Testis (tissue), 3 donors: Measurements from ENCODE around the gene TCERG1L. TPM values are rescaled to one million over a fixed set of nuclear protein-coding genes. Genes with fewer than 3 reads are reported as not detected.

Experiments
- DNase-seq: peaks from one replicate; pipeline ENCODE4 v3.0.0-alpha.2; 2019
- H3K27ac ChIP-seq, 2 donors: fragments of 200-600 bp; sonication (generic); one replicate each; pipeline ENCODE4 v1.5.1; 2019
- H3K27me3 ChIP-seq: fragments of 200-600 bp; sonication (generic); one replicate; pipeline ENCODE4 v1.5.1; 2019
- H3K36me3 ChIP-seq: fragments of 200-600 bp; sonication (generic); one replicate; pipeline ENCODE4 v1.5.1; 2017; ENCODE audit warnings: low read depth; ENCODE audit errors: missing control alignments
- H3K4me1 ChIP-seq: fragments of 200-600 bp; sonication (generic); one replicate; pipeline ENCODE4 v1.5.1; 2019
- H3K4me3 ChIP-seq, 2 donors: fragments of 200-600 bp; sonication (generic); one replicate each; pipeline ENCODE4 v1.5.1; 2017 to 2019
- H3K9me3 ChIP-seq: fragments of 200-600 bp; sonication (generic); one replicate; pipeline ENCODE4 v1.5.1; 2017
- POLR2A ChIP-seq: fragments of 450-650 bp; IDR thresholded peaks from one replicate; pipeline ENCODE4 v1.6.1; 2017; ENCODE audit warnings: antibody characterized with exemption, mild to moderate bottlenecking, moderate library complexity
- WGBS, 2 donors: methylation state at CpG; one replicate each; pipeline ENCODE4 v1.1.5; 2018; 5-methylcytosine and 5-hydroxymethylcytosine counted together
- intact Hi-C: fragments of 100-400 bp; cut with DNase I; formaldehyde crosslinking; loops from one replicate; pipeline ENCODE4 v1.15.1; 2023; ENCODE audit warnings: low total_unique reads
- polyA plus RNA-seq: library from polyadenylated mRNA; stranded (reverse); fragments of 350-450 nt; fragmentation: Illumina TruSeq; extraction: RNeasy Lipid Tissue Mini Kit (QIAGEN cat#74804); gene quantifications from one replicate; pipeline ENCODE4 v1.2.3, GENCODE V29; 2014; ENCODE audit warnings: low read depth, low replicate concordance; ENCODE audit not compliant: insufficient read depth
- total RNA-seq, 2 donors: library from RNA; depleted of rRNA; stranded (reverse); fragments of >200 nt; gene quantifications; one replicate each; pipeline ENCODE4 v1.2.3, GENCODE V29; 2016
- TF ChIP-seq, protein P1 (sequence below), 3 experiments: fragments of 450-650 bp in 2 of 3; fragments of 200-600 bp in 1 of 3; sonication (generic) in 1 of 3; IDR thresholded peaks; one replicate each; pipeline ENCODE4 v1.5.1; 2016 to 2019; ENCODE audit warnings: antibody characterized with exemption in 3 of 3, mild to moderate bottlenecking in 2 of 3, moderate library complexity in 1 of 3

TCERG1L gene
- total and polyA plus RNA-seq, 3 donors from 2014 or later, result 3.0 to 8.3 (median 7.7) TPM

DNA sequence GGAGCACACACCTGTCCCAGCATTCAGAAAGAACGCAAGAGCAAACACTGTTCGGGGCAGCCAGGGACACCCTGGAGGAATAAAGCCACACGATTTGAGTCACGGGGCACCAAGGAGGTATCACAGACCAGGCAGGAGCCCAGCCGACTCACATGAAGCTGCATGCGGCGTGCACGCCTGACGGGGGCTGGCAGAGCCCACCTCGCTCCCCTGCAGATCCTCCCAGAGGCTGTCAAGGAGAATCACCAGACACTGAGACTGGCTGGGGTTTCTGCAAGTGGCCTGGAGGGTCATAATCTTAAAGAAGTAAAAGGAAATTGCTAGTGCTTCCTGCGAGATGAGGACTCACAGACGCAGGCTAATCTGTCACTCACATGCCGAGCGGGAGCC lies 61.6 kb downstream of the TCERG1L start:
- Histone ChIP-seq H3K27ac (no peak overlapping the region), H3K4me1 (no peaks in the 10 kb centered on the region), H3K36me3 (no peaks in the 10 kb centered on the region), H3K27me3 (no peaks in the 10 kb centered on the region), H3K9me3 (no peaks in the 10 kb centered on the region), H3K4me3 (no peak overlapping the region)
- no peak for TF ChIP-seq POLR2A
- TF ChIP-seq, protein P1, sequence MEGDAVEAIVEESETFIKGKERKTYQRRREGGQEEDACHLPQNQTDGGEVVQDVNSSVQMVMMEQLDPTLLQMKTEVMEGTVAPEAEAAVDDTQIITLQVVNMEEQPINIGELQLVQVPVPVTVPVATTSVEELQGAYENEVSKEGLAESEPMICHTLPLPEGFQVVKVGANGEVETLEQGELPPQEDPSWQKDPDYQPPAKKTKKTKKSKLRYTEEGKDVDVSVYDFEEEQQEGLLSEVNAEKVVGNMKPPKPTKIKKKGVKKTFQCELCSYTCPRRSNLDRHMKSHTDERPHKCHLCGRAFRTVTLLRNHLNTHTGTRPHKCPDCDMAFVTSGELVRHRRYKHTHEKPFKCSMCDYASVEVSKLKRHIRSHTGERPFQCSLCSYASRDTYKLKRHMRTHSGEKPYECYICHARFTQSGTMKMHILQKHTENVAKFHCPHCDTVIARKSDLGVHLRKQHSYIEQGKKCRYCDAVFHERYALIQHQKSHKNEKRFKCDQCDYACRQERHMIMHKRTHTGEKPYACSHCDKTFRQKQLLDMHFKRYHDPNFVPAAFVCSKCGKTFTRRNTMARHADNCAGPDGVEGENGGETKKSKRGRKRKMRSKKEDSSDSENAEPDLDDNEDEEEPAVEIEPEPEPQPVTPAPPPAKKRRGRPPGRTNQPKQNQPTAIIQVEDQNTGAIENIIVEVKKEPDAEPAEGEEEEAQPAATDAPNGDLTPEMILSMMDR (IDR thresholded peaks at IDR 0.05), result no peak
- DNase-seq, result no peak
- intact Hi-C loops, result no loop called here
- 76 to 78% methylated on average over 10 to 14 of the region's 14 CpGs for WGBS, 2 donors

DNA sequence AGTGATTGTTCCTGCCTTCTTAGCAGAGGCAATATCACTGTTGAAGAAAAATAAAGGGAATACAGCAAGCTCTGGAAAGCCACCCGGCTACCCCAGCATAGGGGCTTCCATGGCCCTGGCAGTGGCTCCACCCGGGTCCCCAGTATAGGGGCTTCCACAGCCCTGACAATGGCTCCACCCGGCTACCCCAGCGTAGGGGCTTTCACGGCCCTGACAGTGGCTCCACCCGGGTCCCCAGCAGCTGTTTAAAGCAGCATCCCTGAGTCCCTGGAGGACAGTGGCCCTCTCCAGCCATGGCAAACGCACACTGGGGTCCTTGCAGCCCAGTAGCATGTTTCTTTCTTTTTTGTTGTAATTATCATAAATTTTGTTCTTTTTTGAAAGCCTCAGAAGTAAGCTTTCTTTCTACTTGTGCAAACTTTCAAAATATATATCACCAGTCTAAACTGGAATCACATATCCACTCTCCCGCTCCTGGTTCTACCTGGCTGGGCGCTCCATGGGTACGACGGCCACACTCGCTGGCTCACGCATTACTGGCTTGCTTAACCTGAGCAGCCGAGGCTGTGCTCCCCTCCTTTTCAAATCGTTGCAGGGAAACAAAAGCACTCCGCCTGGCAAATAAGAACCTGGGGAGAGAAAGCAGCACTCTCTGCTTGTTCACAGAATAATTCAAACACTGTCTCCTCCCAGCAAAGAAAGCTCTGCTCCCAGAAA lies 62.1 kb downstream of the TCERG1L start:
- Histone ChIP-seq H3K36me3 (no peaks in the 10 kb centered on the region), H3K27me3 (no peaks in the 10 kb centered on the region), H3K9me3 (no peaks in the 10 kb centered on the region), H3K27ac (no peak overlapping the region), H3K4me1 (no peaks in the 10 kb centered on the region), H3K4me3 (no peak overlapping the region)
- intact Hi-C loops, result no loop called here
- no peak for DNase-seq
- WGBS, 2 donors, result 86 to 89% methylated on average over 12 to 16 of the region's 16 CpGs
- TF ChIP-seq, protein P1 (IDR thresholded peaks at IDR 0.05), result no peak
- no peak for TF ChIP-seq POLR2A

DNA sequence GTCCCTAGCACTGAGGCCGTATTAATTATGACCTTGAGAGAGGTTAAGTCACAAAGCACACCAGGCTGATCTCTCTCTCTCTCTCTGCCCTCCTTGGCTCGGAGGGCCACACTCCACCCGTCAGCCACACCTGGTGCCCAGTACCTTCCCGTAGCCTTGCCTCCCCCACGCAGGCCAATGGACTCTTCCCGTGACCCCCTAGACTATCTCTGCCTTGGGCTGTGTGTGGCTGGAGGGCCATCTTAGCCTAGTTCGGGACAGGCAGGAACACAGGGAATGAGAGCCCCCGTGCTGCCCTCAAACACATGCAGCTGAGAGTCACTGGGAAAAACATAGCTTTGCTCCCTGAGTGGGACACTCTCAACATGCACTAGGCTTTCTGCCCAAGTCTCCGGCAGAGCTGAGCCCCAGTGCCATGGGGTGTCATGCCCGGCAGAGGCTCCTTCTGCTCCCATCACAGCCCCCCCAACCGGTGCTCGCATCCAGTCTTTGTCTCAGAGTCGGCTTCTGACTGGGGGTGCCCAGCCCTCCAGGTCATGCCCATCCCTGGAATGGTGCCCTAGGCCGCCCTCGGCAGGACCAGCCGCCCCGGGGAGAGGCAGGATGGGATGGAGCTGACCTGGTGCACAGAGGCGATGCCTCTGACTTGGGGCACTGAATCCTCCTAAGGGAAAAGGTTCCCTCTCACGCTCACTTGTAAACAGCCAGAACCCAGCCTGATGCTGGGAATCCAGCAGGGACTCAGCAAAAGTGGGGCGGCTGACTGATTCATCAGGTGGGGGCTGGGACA lies 63.0 kb downstream of the TCERG1L start:
- no peaks in the 10 kb centered on the region for H3K36me3 ChIP-seq
- H3K27me3 ChIP-seq, result no peaks in the 10 kb centered on the region
- no peak overlapping the region for H3K4me3 ChIP-seq
- WGBS, 2 donors, result 83 to 89% methylated on average over 15 to 20 of the region's 20 CpGs
- H3K27ac ChIP-seq, result no peak overlapping the region
- H3K9me3 ChIP-seq, result no peaks in the 10 kb centered on the region
- no peaks in the 10 kb centered on the region for H3K4me1 ChIP-seq
- TF ChIP-seq, protein P1 (IDR thresholded peaks at IDR 0.05), result no peak
- TF ChIP-seq POLR2A, result no peak
- intact Hi-C loops, result no loop called here
- DNase-seq, result no peak

DNA sequence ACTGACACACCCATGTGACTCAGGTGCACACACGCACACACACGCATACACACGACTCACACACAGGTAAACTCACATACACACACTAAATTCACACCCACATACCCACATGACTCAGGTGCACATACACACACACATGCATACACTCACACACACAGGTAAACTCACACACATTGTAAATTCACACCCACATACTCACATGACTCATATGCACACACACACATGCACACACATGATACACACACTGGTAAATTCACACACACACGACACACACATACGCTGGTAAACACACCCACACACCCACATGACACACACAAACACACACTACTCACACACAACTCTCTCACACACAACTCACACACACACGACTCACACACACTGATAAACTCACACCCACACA lies 63.6 kb downstream of the TCERG1L start:
- Histone ChIP-seq H3K9me3 (no peaks in the 10 kb centered on the region), H3K27ac (no peak overlapping the region), H3K4me3 (no peak overlapping the region), H3K36me3 (no peaks in the 10 kb centered on the region), H3K27me3 (no peaks in the 10 kb centered on the region), H3K4me1 (no peaks in the 10 kb centered on the region)
- no peak for DNase-seq
- TF ChIP-seq POLR2A, result no peak
- TF ChIP-seq, protein P1 (IDR thresholded peaks at IDR 0.05), result no peak
- intact Hi-C loops, result no loop called here
- WGBS, 2 donors, result 75 to 79% methylated on average over 6 of the region's 6 CpGs
